ENCODE data around the gene AP4B1.

The AP4B1 gene

GRCh38 chr1:113868387-113869083 is 36.1 kb downstream of the AP4B1 start:
- H3K27me3 ChIP-seq (ENCODE audit: insufficient read depth, low read length, poor library complexity) = no peaks in the 10 kb centered on the region
- H3K4me2 ChIP-seq (ENCODE audit: insufficient read depth, low read length) = peak overlapping the region; percentile 25
- no peak for TF ChIP-seq CTCF (IDR thresholded peaks at IDR 0.05; ENCODE audit: borderline replicate concordance, extremely low read depth, low read length, poor library complexity, severe bottlenecking)
- TF ChIP-seq EZH2 (IDR thresholded peaks at IDR 0.05; ENCODE audit: borderline replicate concordance, low read depth, low read length, severe bottlenecking) = no peak
- H3K4me3 ChIP-seq (ENCODE audit: low read depth in 1 of 2, low read length in 2 of 2) = no peak overlapping the region
- peaks cover 46% of the 10 kb centered on the region for H3K79me2 ChIP-seq (ENCODE audit: insufficient read depth, low read length)
- no peak for DNase-seq
- no peak overlapping the region for H2AFZ ChIP-seq (ENCODE audit: low read depth, low read length)
- peaks cover 54% of the 10 kb centered on the region for H3K4me1 ChIP-seq (ENCODE audit: insufficient read depth, low read length)
- no peak overlapping the region; the same call in 1 of the 2 replicates for H3K27ac ChIP-seq (ENCODE audit: low read length)
- H3K36me3 ChIP-seq (ENCODE audit: insufficient read depth, low read length) = 0 out of 2 replicates have a peak, but pooled peaks cover under 1% of the 10 kb centered on the region
- no peaks in the 10 kb centered on the region for H4K20me1 ChIP-seq (ENCODE audit: insufficient read depth, low read length)
- ATAC-seq (ENCODE audit: insufficient read depth, low read depth) = no peak
- H3K9ac ChIP-seq (ENCODE audit: low read depth, low read length) = no peak overlapping the region
- H3K9me3 ChIP-seq (ENCODE audit: insufficient read depth, low read length, severe bottlenecking) = no peaks in the 10 kb centered on the region

- no peak overlapping the region for H3K9ac ChIP-seq (ENCODE audit: low read depth, low read length)
- DNase-seq (no peak), ATAC-seq (ENCODE audit: insufficient read depth, low read depth) (no peak)
- H3K79me2 ChIP-seq (ENCODE audit: insufficient read depth, low read length) = peaks cover 9% of the 10 kb centered on the region; the same call in 1 of the 2 replicates
- H3K4me2 ChIP-seq (ENCODE audit: insufficient read depth, low read length) = no peak overlapping the region
- H3K4me3 ChIP-seq (ENCODE audit: low read depth in 1 of 2, low read length in 2 of 2) = no peak overlapping the region
- no peaks in the 10 kb centered on the region for H3K9me3 ChIP-seq (ENCODE audit: insufficient read depth, low read length, severe bottlenecking)
- peaks cover 27% of the 10 kb centered on the region for H3K36me3 ChIP-seq (ENCODE audit: insufficient read depth, low read length)
- no peaks in the 10 kb centered on the region for H3K27me3 ChIP-seq (ENCODE audit: insufficient read depth, low read length, poor library complexity)
- H4K20me1 ChIP-seq (ENCODE audit: insufficient read depth, low read length) = no peaks in the 10 kb centered on the region
- TF ChIP-seq CTCF (IDR thresholded peaks at IDR 0.05; ENCODE audit: borderline replicate concordance, extremely low read depth, low read length, poor library complexity, severe bottlenecking) (no peak), EZH2 (IDR thresholded peaks at IDR 0.05; ENCODE audit: borderline replicate concordance, low read depth, low read length, severe bottlenecking) (no peak)
- no peak overlapping the region for H2AFZ ChIP-seq (ENCODE audit: low read depth, low read length)
- no peaks in the 10 kb centered on the region for H3K4me1 ChIP-seq (ENCODE audit: insufficient read depth, low read length)
- no peak overlapping the region for H3K27ac ChIP-seq (ENCODE audit: low read length)
Measured at GRCh38 chr1:113861641-113862040, 43.0 kb downstream of the AP4B1 start.

- no peak for DNase-seq
- H2AFZ ChIP-seq (ENCODE audit: low read depth, low read length) = no peak overlapping the region
- H3K36me3 ChIP-seq (ENCODE audit: insufficient read depth, low read length) = peaks cover 35% of the 10 kb centered on the region
- peaks cover 6% of the 10 kb centered on the region; the same call in 1 of the 2 replicates for H3K79me2 ChIP-seq (ENCODE audit: insufficient read depth, low read length)
- H3K27me3 ChIP-seq (ENCODE audit: insufficient read depth, low read length, poor library complexity) = no peaks in the 10 kb centered on the region
- ATAC-seq (ENCODE audit: insufficient read depth, low read depth) = no peak
- H3K4me3 ChIP-seq (ENCODE audit: low read depth in 1 of 2, low read length in 2 of 2) = no peak overlapping the region
- H3K9ac ChIP-seq (ENCODE audit: low read depth, low read length) = no peak overlapping the region
- no peaks in the 10 kb centered on the region for H4K20me1 ChIP-seq (ENCODE audit: insufficient read depth, low read length)
- 0 out of 2 replicates have a peak overlapping the region, but pooled peaks have one; percentile 22 for H3K27ac ChIP-seq (ENCODE audit: low read length)
- no peak for TF ChIP-seq CTCF (IDR thresholded peaks at IDR 0.05; ENCODE audit: borderline replicate concordance, extremely low read depth, low read length, poor library complexity, severe bottlenecking)
- no peak for TF ChIP-seq EZH2 (IDR thresholded peaks at IDR 0.05; ENCODE audit: borderline replicate concordance, low read depth, low read length, severe bottlenecking)
- no peaks in the 10 kb centered on the region for H3K9me3 ChIP-seq (ENCODE audit: insufficient read depth, low read length, severe bottlenecking)
- H3K4me2 ChIP-seq (ENCODE audit: insufficient read depth, low read length) = no peak overlapping the region
- H3K4me1 ChIP-seq (ENCODE audit: insufficient read depth, low read length) = no peaks in the 10 kb centered on the region
Measured at GRCh38 chr1:113860891-113861290, 43.7 kb downstream of the AP4B1 start.

Data from DND-41 (cell line).